HG03575 (cell line): ENCODE results near the gene KRT82.
"Not testable (repeated sequence)": the region's sequence is repeated elsewhere in the genome, so short reads cannot be mapped to it uniquely, and the experiment has no call there.

Experiments
- ATAC-seq: cut with Tn5 transposase; IDR thresholded peaks from one replicate; pipeline ENCODE4 v1.9.1; 2021; ENCODE audit not compliant: unreplicated experiment, insufficient number of reproducible peaks, low FRiP score; ENCODE audit errors: extremely low read depth

Gene KRT82

DNA sequence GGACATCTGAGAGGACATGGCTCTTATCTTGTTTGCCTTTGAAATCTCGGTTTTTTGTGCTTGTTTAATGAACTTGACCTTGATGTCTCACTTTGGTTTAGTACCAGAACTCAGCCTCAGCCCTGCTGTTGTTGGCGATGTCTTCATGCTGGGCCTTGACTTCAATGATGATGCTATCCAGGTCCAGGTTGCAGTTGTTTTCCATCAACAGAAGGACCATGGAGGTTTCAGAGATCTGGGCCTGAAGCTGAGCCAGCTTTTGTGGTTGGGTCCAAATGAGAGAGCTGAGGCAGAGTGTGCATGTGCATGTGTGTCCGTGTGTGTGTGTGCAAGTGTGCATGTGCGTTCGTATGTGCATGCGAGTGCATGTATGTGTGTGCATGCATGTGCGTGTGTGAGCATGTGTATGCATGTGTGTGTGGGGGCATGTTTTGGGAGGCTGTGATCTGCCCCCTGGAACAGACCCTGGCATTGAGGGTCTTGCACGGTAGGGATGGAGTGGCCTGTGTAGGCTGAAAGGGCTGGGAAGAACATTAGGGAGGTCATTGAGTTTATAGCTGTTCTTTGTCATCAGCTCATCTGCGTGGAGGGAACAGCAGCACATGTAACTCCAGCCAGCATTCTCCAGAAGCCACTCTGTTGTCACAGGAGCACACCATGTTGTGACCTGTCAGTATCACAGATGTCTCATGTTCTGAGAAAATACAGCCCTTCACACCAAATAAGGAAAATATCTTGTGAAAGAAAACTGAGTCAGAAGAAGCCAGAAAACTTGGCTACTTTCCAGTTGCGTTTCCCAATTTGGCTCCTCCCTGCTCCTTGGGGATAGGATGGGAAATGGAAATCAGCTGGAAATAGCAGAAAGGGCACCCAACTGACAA is 10.0 kb upstream of the KRT82 start:
- ATAC-seq: no peak

GRCh38 chr12:52414936-52415335 is 8.8 kb upstream of the KRT82 start:
- no peak for ATAC-seq

GRCh38 chr12:52413782-52414345 is 7.7 kb upstream of the KRT82 start:
- no peak for ATAC-seq

GRCh38 chr12:52413202-52413601 is 7.1 kb upstream of the KRT82 start:
- no peak for ATAC-seq

DNA sequence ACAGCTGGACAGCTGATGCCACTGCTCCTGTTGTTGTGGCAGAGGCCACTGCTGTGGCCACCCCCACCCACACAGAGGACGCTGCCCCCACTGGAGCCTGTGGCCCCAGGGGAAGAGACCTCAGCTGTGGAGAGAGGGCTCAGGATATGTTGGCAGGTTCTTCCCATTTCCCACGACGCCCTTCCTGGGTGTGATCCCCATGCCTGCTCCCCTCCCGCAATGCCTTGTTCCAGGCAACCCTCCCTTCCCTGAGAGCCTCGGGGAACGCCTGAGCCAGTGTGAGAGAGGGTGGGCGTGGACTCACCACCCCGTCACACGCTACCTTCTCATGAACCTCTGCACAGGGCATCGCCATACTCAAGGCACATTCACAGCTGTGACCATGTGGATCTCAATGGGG is 5.7 kb upstream of the KRT82 start:
- ATAC-seq: no peak

- ATAC-seq: not testable (repeated sequence)
Observed at GRCh38 chr12:52410589-52411248, 4.6 kb upstream of the KRT82 start.

DNA sequence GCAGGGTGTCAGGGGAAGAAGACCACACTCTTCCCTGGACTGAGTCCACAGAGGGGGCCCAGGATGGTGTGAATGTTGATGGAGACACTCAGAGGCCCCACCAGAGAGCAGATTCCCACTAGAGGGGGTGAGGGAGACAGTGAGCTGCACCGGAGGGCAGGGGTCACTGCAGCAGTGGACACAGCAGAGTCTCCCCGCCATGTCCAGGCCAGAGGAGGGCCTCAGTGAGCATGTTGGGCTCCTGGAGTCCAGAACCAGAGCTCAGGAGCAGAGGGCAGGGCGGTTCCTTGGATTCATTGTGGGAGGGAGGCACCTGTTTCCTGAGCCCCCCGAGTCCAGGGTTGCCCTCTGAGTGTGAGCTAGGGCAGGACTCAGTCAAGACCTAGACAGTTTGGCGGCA is 1.8 kb upstream of the KRT82 start:
- no peak for ATAC-seq

GRCh38 chr12:52404951-52405350 is 1.2 kb downstream of the KRT82 start:
- ATAC-seq: no peak

- ATAC-seq: no peak
Observed at GRCh38 chr12:52403561-52403960, 2.6 kb downstream of the KRT82 start.

DNA sequence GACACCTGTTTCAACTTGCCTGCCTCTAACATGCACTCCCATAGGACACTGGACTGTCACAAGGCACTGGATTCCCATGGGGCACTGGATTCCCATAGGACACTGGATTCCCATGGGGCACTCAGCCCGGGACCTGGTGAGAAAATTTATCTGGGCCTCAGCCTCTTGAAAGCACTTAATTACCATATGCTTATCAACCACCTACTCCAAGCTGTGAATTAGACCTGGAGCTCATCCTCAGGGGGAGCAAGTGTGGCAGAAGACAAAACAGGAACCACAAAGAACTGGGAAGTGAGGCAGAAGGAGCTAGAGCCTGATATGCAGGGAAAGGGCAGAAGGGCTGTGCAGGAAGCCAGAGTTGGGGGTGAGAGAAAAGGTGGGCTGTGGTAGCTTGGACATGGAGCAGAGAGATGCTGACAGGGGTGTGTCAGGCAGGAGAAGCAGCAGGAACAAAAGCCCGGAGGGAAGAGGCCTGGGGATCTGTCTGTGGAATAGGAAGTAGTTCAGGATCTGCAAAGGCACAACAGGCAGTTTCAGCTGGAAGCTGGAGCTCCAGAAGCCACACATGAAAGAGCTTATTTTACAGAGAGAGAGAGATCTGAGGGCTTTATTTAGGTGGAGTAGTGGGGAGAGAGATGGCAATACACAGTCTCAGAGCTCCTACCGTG is 3.1 kb downstream of the KRT82 start:
- ATAC-seq: no peak

GRCh38 chr12:52402377-52402776 is 3.8 kb downstream of the KRT82 start:
- ATAC-seq: no peak

GRCh38 chr12:52401926-52402325 is 4.2 kb downstream of the KRT82 start:
- no peak for ATAC-seq

- ATAC-seq: no peak
Observed at GRCh38 chr12:52401526-52401925, 4.6 kb downstream of the KRT82 start.

DNA sequence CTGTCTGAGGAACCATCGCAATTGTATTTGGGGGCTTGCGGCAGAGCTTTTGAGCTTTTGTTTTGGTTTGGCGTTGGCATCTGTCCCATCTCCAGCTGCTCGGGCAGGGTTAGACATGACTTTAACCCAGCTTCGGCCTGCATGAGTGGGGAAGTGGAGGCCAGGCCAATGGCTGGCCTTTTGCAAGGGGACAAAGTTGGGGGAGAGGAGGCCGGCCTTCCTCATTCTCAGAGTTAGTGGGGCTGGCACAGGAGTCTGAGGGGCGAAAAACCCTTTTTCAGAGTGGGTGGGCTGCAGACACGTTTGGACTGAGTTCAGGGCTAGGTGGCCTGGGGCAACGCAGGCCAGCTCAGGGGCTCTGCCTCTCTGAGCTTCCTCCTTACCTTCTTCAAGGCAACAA is 5.2 kb downstream of the KRT82 start:
- ATAC-seq: no peak

DNA sequence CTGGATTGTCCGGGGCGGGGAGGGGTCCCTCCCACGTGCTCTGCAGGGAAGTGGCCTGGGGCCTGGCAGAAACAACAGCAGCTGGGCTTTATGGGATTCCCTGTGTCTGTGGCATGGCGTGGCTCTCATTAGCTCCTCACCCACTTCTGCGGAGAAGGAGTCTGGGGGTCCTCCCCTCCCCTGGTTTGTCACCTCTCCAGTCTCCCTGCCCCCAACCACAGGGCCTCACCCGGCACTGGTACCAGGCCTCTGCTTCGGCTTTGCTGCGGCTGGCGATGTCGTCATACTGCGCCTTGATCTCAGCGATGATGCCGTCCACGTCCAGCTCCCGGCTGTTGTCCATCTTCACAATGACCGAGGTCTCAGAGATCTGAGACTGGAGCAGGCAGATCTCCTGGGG is 6.4 kb downstream of the KRT82 start:
- ATAC-seq: no peak

GRCh38 chr12:52398176-52398575 is 8.0 kb downstream of the KRT82 start:
- no peak for ATAC-seq

DNA sequence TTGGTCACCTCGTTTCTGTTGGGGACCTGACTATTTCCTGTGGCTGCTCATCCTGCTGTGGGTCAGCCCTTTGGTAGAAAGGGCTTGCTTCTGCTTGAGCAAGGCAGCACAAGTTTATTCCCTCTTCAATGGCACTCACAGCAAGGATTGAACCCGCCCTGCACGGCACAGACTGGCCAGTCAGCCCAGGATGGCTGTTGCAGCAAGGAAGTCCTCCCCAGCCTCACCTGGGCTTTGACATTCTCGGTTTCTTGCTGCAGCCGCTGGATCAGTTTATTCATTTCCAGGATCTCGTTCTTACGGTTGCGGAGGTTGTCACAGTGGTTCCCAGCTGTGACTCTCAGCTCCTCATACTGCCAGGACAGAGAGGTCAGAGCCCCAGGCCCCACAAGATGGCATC is 9.5 kb downstream of the KRT82 start:
- ATAC-seq: no peak

GRCh38 chr12:52395761-52396434 is 10.2 kb downstream of the KRT82 start:
- ATAC-seq: no peak

- ATAC-seq: no peak
Observed at GRCh38 chr12:52394836-52395405, 11.2 kb downstream of the KRT82 start.
